ENCODE results near the gene SMURF1.

SMURF1 gene

DNA sequence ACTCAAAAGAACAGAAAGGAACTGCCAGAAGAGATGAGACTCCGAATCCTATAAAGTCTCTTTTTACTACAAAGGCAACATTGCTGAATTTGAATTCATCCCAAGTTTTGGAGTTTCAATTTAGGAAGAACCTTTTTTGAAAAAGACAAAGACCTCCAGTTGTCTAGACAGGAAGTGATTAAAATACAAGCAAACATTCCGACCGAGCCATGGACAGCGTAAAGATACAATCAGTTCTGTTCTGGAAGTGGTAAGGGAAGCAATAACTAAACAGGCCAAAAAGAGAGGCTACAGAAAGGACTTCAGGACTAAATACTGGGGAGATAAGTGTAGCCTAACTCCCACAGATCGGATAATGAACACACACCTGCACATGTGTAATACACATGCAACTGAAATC is 101.0 kb downstream of the SMURF1 start:
- TF ChIP-seq, protein P1, sequence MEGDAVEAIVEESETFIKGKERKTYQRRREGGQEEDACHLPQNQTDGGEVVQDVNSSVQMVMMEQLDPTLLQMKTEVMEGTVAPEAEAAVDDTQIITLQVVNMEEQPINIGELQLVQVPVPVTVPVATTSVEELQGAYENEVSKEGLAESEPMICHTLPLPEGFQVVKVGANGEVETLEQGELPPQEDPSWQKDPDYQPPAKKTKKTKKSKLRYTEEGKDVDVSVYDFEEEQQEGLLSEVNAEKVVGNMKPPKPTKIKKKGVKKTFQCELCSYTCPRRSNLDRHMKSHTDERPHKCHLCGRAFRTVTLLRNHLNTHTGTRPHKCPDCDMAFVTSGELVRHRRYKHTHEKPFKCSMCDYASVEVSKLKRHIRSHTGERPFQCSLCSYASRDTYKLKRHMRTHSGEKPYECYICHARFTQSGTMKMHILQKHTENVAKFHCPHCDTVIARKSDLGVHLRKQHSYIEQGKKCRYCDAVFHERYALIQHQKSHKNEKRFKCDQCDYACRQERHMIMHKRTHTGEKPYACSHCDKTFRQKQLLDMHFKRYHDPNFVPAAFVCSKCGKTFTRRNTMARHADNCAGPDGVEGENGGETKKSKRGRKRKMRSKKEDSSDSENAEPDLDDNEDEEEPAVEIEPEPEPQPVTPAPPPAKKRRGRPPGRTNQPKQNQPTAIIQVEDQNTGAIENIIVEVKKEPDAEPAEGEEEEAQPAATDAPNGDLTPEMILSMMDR (IDR thresholded peaks at IDR 0.05; ENCODE audit: insufficient read depth, low read depth, low read length, missing control alignments): no peak
- DNase-seq (ENCODE audit: low read depth): no peak
- no peak overlapping the region for H3K4me3 ChIP-seq (ENCODE audit: low read depth, low read length)

DNA sequence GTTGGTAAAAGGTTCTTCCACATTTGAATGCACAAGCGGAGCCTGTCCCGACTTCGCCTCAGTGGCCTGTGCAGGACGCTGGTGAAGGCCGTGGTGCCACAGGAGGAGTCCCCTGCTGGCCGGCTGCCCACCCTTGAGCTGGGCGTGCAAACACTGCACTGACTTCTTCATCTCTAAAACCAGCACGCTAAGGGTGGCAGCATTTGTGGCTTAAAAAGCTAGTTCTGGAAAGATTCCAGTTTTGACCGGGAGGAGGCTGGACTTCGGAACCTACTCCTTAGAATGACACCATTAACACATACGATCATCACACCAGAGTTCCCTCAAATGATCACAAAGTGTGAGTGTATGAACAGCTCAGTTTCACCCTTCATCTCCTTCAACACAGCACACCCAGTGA is 102.4 kb downstream of the SMURF1 start:
- TF ChIP-seq, protein P1 (IDR thresholded peaks at IDR 0.05; ENCODE audit: insufficient read depth, low read depth, low read length, missing control alignments): no peak
- H3K4me3 ChIP-seq (ENCODE audit: low read depth, low read length): no peak overlapping the region
- no peak for DNase-seq (ENCODE audit: low read depth)

DNA sequence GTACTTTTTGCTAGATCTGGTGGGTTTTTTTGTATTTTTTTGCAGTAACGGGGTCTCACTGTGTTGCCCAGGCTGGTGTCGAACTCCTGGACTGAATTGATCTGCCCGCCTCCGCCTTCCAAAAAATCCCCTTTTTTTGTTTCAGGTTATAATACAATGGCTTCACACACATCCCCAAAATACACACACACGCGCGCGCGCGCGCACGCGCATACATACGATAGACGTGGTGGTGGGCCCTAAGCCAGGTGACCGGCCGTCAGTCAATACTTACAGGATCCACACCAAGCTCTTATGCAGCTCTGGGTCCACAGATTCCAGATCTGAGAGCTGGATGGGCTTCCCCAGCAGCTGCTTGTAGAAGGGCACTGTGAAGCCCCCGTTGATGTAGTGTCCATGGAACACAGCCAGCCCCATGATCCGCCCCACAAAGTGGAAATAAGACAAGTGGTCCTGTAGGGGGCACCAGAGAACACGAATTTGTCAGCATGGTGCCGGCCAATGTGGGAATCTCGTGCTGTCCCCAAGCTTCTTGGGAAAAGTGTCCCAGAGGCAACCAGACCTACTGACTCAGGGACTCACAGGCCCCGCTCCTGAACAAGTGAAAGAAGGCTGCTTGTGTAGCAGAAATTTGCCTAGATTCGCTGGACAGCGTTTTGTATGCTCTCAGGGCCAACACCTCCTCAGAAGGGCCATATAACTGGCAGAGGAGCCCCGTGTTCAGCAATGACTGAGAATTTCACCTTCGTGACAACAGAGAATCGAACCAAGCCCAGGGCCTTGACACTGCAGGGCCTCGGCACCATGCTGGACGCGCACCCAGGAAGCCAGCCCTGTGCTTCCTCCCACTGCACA is 103.6 kb downstream of the SMURF1 start:
- peak; percentile 73 for DNase-seq (ENCODE audit: low read depth)
- H3K4me3 ChIP-seq (ENCODE audit: low read depth, low read length): no peak overlapping the region
- TF ChIP-seq, protein P1 (IDR thresholded peaks at IDR 0.05; ENCODE audit: insufficient read depth, low read depth, low read length, missing control alignments): peak; percentile 65

DNA sequence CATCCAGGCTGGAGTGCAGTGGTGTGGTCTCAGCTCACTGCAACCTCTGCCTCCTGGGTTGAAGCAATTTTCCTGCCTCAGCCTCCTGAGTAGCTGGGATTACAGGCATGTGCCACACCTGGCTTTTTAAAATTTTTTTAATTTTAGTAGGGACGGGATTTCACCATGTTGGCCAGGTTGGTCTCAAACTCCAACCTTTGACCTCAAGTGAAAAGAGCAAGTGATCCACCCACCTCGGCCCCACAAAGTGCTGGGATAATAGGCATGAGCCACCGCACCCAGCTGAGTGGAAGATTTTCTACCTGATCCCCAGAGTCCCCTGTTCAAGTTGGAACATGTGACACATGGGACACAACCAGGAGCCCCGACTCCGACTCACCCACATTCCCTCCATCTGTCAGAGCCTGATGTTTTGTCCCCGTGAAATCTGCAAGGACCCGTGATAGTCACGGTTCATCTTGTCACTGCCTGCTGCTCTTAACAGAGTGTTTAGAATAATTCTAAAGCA is 104.5 kb downstream of the SMURF1 start:
- TF ChIP-seq, protein P1 (IDR thresholded peaks at IDR 0.05; ENCODE audit: insufficient read depth, low read depth, low read length, missing control alignments): no peak
- no peak overlapping the region for H3K4me3 ChIP-seq (ENCODE audit: low read depth, low read length)
- no peak for DNase-seq (ENCODE audit: low read depth)

DNA sequence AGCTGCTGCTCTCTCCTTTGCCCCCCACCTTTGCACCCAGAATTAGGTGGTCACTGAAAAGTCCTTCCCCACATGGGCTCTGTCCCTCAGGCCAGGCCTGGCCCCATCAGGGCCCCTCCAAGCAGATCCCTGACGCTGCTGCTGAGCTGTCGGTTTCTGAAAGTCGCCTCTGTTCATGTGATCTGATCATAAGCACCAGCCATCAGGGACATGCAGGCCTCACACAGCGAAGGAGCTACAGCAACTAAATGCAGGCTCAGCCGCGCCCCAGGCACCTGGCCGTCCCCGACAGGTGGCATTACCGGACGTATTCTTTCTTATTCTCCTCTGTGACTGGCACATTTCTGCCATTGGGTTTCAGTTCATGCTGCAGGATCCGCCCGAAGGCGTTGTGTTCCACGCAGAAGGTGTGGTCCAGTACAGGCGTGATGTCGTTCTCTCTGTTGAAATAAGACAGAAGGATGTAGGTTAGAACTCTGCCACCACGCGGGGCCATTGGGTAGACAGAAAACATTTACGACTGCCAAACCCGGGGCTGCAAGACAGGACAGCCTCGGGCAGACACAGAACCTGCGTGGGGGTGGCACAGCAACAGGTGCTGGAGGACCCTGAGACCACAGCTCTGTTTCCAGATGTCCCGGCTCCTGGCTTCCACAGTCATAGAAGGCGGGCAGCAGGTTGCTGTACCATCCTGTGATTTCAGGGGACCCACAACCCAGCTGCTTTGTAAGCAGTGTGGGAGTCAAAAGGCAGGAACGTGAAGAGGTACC is 105.6 kb downstream of the SMURF1 start:
- no peak overlapping the region for H3K4me3 ChIP-seq (ENCODE audit: low read depth, low read length)
- no peak for DNase-seq (ENCODE audit: low read depth)
- TF ChIP-seq, protein P1 (IDR thresholded peaks at IDR 0.05; ENCODE audit: insufficient read depth, low read depth, low read length, missing control alignments): no peak

DNA sequence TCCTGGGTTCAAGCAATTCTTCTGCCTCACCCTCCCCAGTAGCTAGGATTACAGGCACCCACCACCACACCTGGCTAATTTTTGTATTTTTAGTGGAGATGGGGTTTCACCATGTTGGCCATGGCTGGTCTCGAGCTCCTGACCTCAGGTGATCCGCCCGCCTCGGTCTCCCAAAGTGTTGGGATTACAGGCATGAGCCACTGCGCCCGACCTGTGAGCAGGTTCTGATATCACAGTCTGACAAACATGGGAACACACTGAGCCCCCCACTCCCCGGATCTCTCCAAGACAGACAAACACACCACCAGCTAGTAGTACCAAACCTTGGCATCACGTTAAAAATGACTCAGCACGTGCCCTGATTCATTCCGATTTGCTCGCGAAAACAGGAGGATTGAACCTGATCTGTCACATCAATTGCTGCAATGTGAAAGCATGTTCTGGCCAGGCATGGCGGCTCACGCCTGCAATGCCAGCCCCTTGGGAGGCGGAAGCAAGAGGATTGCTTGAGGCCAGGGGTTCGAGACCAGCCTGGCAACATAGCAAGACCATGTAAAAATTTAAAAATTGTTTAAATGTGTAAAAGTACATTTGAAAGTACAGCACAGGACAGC is 106.5 kb downstream of the SMURF1 start:
- no peak for DNase-seq (ENCODE audit: low read depth)
- TF ChIP-seq, protein P1 (IDR thresholded peaks at IDR 0.05; ENCODE audit: insufficient read depth, low read depth, low read length, missing control alignments): no peak
- H3K4me3 ChIP-seq (ENCODE audit: low read depth, low read length): no peak overlapping the region

All from GM12865 (cell line).